HG03196 (cell line): Measurements from ENCODE around the gene FSTL4.

Experiments used
- ATAC-seq: cut with Tn5 transposase; IDR thresholded peaks from one replicate; pipeline ENCODE4 v1.9.1; 2021; ENCODE audit not compliant: unreplicated experiment

Gene FSTL4

GRCh38 chr5:133520991-133521706, 91.2 kb downstream of the FSTL4 start:
- ATAC-seq: no peak

GRCh38 chr5:133520062-133520461, 92.3 kb downstream of the FSTL4 start:
- no peak for ATAC-seq

GRCh38 chr5:133519191-133519590, 93.2 kb downstream of the FSTL4 start:
- no peak for ATAC-seq

- no peak for ATAC-seq
Observed at GRCh38 chr5:133514456-133514855, 97.9 kb downstream of the FSTL4 start.

GRCh38 chr5:133512896-133513295, 99.4 kb downstream of the FSTL4 start:
- ATAC-seq: no peak

GRCh38 chr5:133511653-133512235, 100.6 kb downstream of the FSTL4 start:
- ATAC-seq: no peak

GRCh38 chr5:133510634-133511262, 101.6 kb downstream of the FSTL4 start:
- no peak for ATAC-seq

- no peak for ATAC-seq
Observed at GRCh38 chr5:133509742-133510079, 102.6 kb downstream of the FSTL4 start.

GRCh38 chr5:133508845-133509741, 103.2 kb downstream of the FSTL4 start:
- no peak for ATAC-seq

- no peak for ATAC-seq
Observed at GRCh38 chr5:133508331-133508730, 104.0 kb downstream of the FSTL4 start.

GRCh38 chr5:133506181-133506580, 106.2 kb downstream of the FSTL4 start:
- ATAC-seq: no peak

GRCh38 chr5:133503511-133503910, 108.8 kb downstream of the FSTL4 start:
- ATAC-seq: no peak

GRCh38 chr5:133499895-133500294, 112.4 kb downstream of the FSTL4 start:
- ATAC-seq: no peak

GRCh38 chr5:133497608-133498348, 114.6 kb downstream of the FSTL4 start:
- no peak for ATAC-seq

GRCh38 chr5:133496631-133497030, 115.7 kb downstream of the FSTL4 start:
- no peak for ATAC-seq

- no peak for ATAC-seq
Observed at GRCh38 chr5:133494923-133495246, 117.5 kb downstream of the FSTL4 start.

GRCh38 chr5:133494232-133494922, 118.0 kb downstream of the FSTL4 start:
- ATAC-seq: no peak

- ATAC-seq: no peak
Observed at GRCh38 chr5:133489632-133490031, 122.7 kb downstream of the FSTL4 start.

- no peak for ATAC-seq
Observed at GRCh38 chr5:133487093-133487492, 125.2 kb downstream of the FSTL4 start.

- ATAC-seq: no peak
Observed at GRCh38 chr5:133485468-133485867, 126.9 kb downstream of the FSTL4 start.
